Mucosa of rectum (tissue), 2 donors: ENCODE measurements around the gene PACS2.

Experiments
- H3K27ac ChIP-seq, 2 donors: one replicate each; pipeline ENCODE4 v1.7.0; 2013; ENCODE audit warnings: inconsistent platforms in 2 of 2, low read depth in 2 of 2, low read length in 2 of 2
- H3K27me3 ChIP-seq, 2 donors: one replicate each; pipeline ENCODE4 v1.7.0; 2013; ENCODE audit warnings: low read length in 2 of 2; ENCODE audit not compliant: control insufficient read depth in 2 of 2, insufficient read depth in 2 of 2
- H3K36me3 ChIP-seq, 2 donors: one replicate each; pipeline ENCODE4 v1.7.0; 2013; ENCODE audit warnings: low read length in 2 of 2; ENCODE audit not compliant: control insufficient read depth in 2 of 2, insufficient read depth in 2 of 2
- H3K4me1 ChIP-seq, 2 donors: one replicate each; pipeline ENCODE4 v1.7.0; 2013; ENCODE audit warnings: low read length in 2 of 2, mild to moderate bottlenecking in 1 of 2; ENCODE audit not compliant: control insufficient read depth in 2 of 2, insufficient read depth in 2 of 2
- H3K4me3 ChIP-seq, 2 donors: one replicate each; pipeline ENCODE4 v1.7.0; 2013; ENCODE audit warnings: low read length in 2 of 2
- H3K9ac ChIP-seq, 2 donors: one replicate each; pipeline ENCODE4 v1.7.0; 2013; ENCODE audit warnings: low read length in 2 of 2, low read depth in 1 of 2, mild to moderate bottlenecking in 1 of 2
- H3K9me3 ChIP-seq, 2 donors: one replicate each; pipeline ENCODE4 v1.7.0; 2013; ENCODE audit warnings: low read length in 2 of 2; ENCODE audit not compliant: control insufficient read depth in 2 of 2
- donor health status: healthy.
- donor health status: Normal muscosa, but diverticular disease.

Gene PACS2

DNA sequence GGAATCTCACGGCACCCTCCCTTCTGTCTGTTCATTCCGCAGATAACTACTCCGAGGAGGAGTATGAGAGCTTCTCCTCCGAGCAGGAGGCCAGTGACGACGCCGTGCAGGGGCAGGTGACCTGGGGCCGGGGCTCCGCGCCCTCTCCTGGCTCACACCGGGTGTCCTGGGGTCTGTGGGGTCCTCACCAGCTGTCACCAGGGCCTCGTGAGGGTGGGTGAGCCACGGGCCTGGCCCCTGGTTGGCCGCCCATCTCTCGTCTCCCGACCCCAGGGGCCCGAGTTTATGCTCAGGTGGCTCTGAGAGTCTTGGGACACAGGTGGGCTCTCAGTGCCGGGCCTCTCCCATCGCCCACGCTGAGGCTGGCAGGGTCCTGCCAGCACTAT is 53.5 kb downstream of the PACS2 start:
- peaks cover 0 to 3% of the 10 kb centered on the region in 2 donors for H3K4me1 ChIP-seq
- peaks cover 7 to 8% of the 10 kb centered on the region in 2 donors for H3K36me3 ChIP-seq
- H3K27ac ChIP-seq: no peak overlapping the region
- no peaks in the 10 kb centered on the region for H3K27me3 ChIP-seq
- no peak overlapping the region for H3K4me3 ChIP-seq
- H3K9me3 ChIP-seq: no peaks in the 10 kb centered on the region
- no peak overlapping the region for H3K9ac ChIP-seq

DNA sequence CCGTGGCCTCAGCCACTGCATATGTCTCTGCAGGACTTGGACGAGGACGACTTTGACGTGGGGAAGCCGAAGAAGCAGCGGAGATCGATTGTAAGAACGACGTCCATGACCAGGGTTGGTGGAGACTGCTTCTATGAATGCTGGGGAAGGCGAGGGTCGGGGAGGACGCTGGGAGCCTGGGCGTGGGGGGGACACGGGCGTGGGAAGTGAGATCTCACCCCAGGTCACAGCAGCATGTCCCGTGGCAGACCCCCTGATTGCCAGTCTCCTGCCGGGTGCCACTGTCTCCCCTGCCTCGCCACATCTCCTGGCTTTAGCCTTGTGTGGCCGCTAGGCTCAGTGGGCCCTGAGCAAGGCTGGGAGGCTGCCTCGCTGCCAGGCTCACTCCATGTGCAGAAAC is 53.9 kb downstream of the PACS2 start:
- peaks cover 0 to 3% of the 10 kb centered on the region in 2 donors for H3K4me1 ChIP-seq
- H3K27me3 ChIP-seq: no peaks in the 10 kb centered on the region
- H3K36me3 ChIP-seq: peaks cover 7 to 8% of the 10 kb centered on the region in 2 donors

GRCh38 chr14:105368910-105369652 is 54.5 kb downstream of the PACS2 start:
- Histone ChIP-seq H3K9ac (no peak overlapping the region), H3K36me3 (peaks cover 7 to 8% of the 10 kb centered on the region in 2 donors), H3K4me3 (no peak overlapping the region), H3K4me1 (peaks cover 0 to 3% of the 10 kb centered on the region in 2 donors), H3K9me3 (no peaks in the 10 kb centered on the region), H3K27me3 (no peaks in the 10 kb centered on the region), H3K27ac (no peak overlapping the region)

More for the DNA sequence above, 53.9 kb downstream of the PACS2 start:
- Histone ChIP-seq H3K9me3 (no peaks in the 10 kb centered on the region), H3K27ac (no peak overlapping the region), H3K4me3 (no peak overlapping the region), H3K9ac (no peak overlapping the region)

- Histone ChIP-seq H3K9ac (no peak overlapping the region), H3K27me3 (no peaks in the 10 kb centered on the region), H3K4me1 (no peaks in the 10 kb centered on the region), H3K9me3 (no peaks in the 10 kb centered on the region), H3K36me3 (peaks cover 7 to 8% of the 10 kb centered on the region in 2 donors), H3K27ac (no peak overlapping the region), H3K4me3 (no peak overlapping the region)
Measured at GRCh38 chr14:105369653-105370040, 55.1 kb downstream of the PACS2 start.

DNA sequence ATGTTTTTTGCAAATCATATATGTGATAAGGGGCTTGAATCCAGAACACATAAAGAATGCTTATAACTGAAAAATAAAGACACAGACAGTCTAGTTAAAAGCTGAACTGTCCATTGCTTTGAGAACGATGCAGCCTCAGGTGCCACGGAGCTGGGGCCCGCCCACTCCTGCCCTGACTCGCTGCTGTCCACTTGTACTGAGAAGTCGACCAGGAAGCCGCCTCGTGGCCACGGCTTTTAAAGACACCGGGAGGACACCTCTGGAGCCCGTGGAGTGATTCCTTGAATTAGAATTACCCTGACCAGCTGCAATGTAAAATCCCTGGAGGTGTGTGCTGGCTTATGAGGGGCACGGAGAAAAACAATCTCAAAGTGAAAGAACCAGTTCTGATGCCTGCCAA is 59.8 kb downstream of the PACS2 start:
- no peak overlapping the region for H3K27ac ChIP-seq
- H3K4me3 ChIP-seq: no peak overlapping the region
- no peak overlapping the region for H3K9ac ChIP-seq
- H3K4me1 ChIP-seq: no peaks in the 10 kb centered on the region
- H3K9me3 ChIP-seq: no peaks in the 10 kb centered on the region
- H3K27me3 ChIP-seq: no peaks in the 10 kb centered on the region
- peaks cover 0 to 2% of the 10 kb centered on the region in 2 donors for H3K36me3 ChIP-seq

- Histone ChIP-seq H3K9me3 (no peaks in the 10 kb centered on the region), H3K27me3 (no peaks in the 10 kb centered on the region), H3K9ac (no peak overlapping the region), H3K27ac (no peak overlapping the region), H3K4me3 (no peak overlapping the region), H3K4me1 (no peaks in the 10 kb centered on the region), H3K36me3 (peaks cover 2 to 3% of the 10 kb centered on the region in 2 donors)
Measured at GRCh38 chr14:105375635-105376057, 61.1 kb downstream of the PACS2 start.

DNA sequence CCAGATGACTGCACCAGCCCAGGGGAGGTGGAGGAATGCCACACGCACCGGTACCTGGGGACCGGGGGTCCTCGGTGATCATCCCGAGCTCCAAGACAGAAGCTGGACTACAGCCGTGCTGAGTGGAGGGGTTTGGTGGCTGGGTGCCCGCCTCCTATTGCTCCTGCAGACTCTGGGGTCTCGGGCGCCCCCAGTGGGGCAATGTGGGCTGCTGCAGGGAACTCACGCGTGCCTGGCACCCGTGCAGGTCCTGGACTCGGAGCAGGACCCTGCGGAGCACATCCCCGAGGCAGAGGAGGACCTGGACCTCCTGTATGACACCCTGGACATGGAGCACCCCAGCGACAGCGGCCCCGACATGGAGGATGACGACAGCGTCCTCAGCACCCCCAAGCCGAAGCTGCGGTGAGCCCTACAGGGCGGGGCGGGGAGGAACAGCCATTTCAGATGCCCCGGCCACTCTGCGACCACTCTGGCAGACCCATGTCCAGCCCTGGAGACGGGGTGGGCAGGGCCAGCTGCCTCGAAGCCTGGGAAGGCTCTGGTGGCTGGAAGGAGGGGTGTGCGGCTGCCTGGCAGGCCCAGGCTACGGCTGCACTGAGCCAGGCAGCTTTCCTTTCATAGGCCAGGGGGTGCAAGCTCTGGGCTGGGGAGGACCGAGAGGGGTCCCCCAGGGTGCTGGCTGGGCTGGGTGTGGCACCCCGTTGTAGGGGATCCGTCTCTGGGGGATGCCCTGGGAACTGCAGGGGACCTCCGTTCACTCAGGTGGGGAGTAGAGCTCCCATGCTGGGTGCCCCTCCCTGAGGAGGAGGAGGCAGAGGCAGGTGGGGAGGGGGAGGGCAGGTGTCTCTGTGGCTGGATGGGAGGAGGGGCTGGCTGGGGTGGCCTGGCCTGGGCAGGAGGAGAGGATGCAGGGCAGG is 62.2 kb downstream of the PACS2 start:
- no peak overlapping the region for H3K27ac ChIP-seq
- H3K36me3 ChIP-seq: peaks cover 0 to 3% of the 10 kb centered on the region in 2 donors
- H3K4me3 ChIP-seq: no peak overlapping the region
- H3K4me1 ChIP-seq: no peaks in the 10 kb centered on the region
- no peak overlapping the region for H3K9ac ChIP-seq
- H3K27me3 ChIP-seq: no peaks in the 10 kb centered on the region
- H3K9me3 ChIP-seq: no peaks in the 10 kb centered on the region

DNA sequence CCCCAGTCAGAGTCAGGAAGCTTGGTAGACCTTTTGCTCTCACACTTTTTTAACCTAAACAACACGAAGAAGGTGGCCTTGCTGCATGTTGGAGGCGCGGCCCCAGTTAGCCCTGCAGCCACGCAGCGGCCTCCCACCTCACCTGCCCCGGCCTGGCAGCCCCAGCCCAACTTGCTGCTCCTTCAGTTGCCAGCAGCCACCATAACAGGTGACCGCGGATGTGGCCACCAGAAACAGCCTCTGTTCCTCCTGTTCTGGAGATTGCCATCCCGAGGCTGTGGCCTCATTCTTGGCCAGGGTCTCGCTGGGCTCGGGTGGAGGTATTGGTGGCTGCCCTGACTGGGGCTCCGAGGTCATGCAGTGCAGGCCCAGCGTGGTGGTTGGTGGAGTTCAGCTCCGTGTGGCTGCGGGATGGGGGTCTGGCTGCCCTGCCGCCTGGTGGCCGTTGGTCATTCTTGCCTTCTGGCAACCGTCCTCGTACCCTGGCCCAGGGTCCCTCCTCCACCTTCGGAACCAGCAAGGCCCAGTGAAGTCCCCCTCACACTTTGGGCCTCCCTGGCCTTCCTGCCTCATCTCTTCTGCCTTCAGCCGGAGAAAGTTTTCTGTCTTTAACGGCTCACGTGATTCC is 63.1 kb downstream of the PACS2 start:
- no peaks in the 10 kb centered on the region for H3K4me1 ChIP-seq
- no peaks in the 10 kb centered on the region for H3K27me3 ChIP-seq
- H3K9me3 ChIP-seq: no peaks in the 10 kb centered on the region
- no peak overlapping the region for H3K9ac ChIP-seq
- peaks cover 3 to 8% of the 10 kb centered on the region in 2 donors for H3K36me3 ChIP-seq
- no peak overlapping the region for H3K4me3 ChIP-seq
- H3K27ac ChIP-seq: no peak overlapping the region

DNA sequence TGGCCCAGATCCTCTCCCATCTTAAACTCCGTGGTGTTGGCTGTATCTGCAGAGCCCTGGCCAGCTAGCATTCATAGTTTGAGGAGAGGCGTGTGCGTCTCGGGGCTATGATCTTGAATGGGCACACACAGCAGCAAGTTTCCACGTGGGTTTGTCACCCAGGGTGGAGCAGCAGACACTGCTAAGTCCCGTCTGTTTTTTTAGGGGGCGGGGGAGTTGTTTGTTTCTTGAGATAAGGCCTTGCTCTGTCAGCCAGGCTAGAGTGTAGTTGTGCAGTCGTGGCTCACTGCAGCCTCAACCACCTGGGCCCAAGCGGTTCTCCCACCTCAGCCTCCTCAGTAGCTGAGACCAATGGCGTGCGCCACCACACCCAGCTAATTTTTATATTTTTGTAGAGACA is 63.7 kb downstream of the PACS2 start:
- H3K4me1 ChIP-seq: no peaks in the 10 kb centered on the region
- no peak overlapping the region for H3K9ac ChIP-seq
- no peaks in the 10 kb centered on the region for H3K9me3 ChIP-seq
- H3K36me3 ChIP-seq: peaks cover 7 to 13% of the 10 kb centered on the region in 2 donors
- no peaks in the 10 kb centered on the region for H3K27me3 ChIP-seq
- H3K4me3 ChIP-seq: no peak overlapping the region
- H3K27ac ChIP-seq: no peak overlapping the region
